Gastroesophageal sphincter (tissue), 3 donors: ENCODE data around the gene CCDC136.

Experiments
- CTCF ChIP-seq, 4 experiments: fragments of 200-600 bp in 2 of 4; fragments of 450-650 bp in 2 of 4; sonication (generic) in 1 of 4; IDR thresholded peaks; one replicate each; pipeline ENCODE4 v1.5.1; 2017 to 2019; ENCODE audit warnings: antibody characterized with exemption in 4 of 4, mild to moderate bottlenecking in 2 of 4, moderate library complexity in 2 of 4
- POLR2A ChIP-seq, 2 donors: fragments of 450-650 bp; IDR thresholded peaks; one replicate each; pipeline ENCODE4 v1.6.1; 2017; ENCODE audit warnings: antibody characterized with exemption in 2 of 2, mild to moderate bottlenecking in 2 of 2, moderate library complexity in 1 of 2

- no peak for TF ChIP-seq POLR2A (IDR thresholded peaks at IDR 0.05)
- TF ChIP-seq CTCF (IDR thresholded peaks at IDR 0.05): no peak
Measured at GRCh38 chr7:128865996-128866877, 74.5 kb downstream of the CCDC136 start.
